ENCODE measurements around the gene MATN3. TPM values are rescaled to one million over a fixed set of nuclear protein-coding genes. Genes with fewer than 3 reads are reported as not detected.

MATN3 gene
- total and polyA plus RNA-seq, 9 of the 15 experiments (the other 6 are each of a cell fraction or from before 2014, with no cell fraction given): not detected

- TF ChIP-seq HINFP (tag; conservative IDR thresholded peaks at IDR 0.05; ENCODE audit: low read depth) (no peak), PTBP1 (IDR thresholded peaks at IDR 0.05; ENCODE audit: low read depth, low read length) (no peak), BRCA1 (IDR thresholded peaks at IDR 0.05) (no peak), BRCA1 (CRISPR knock-in tag; IDR thresholded peaks at IDR 0.05) (no peak), KLF1 (tag; IDR thresholded peaks at IDR 0.05) (peak; percentile 56; the same call in 1 of the 2 replicates), ZEB2 (IDR thresholded peaks at IDR 0.05) (no peak), RBM22 (IDR thresholded peaks at IDR 0.05; ENCODE audit: low read depth, low read length, poor library complexity, severe bottlenecking) (peak; percentile 92), BCOR (IDR thresholded peaks at IDR 0.05) (no peak), CBX5 (IDR thresholded peaks at IDR 0.05; ENCODE audit: borderline replicate concordance, low read depth) (no peak), CGGBP1 (CRISPR knock-in tag; IDR thresholded peaks at IDR 0.05) (no peak), SMAD1 (IDR thresholded peaks at IDR 0.05; ENCODE audit: low read depth, low read length, partially characterized antibody) (no peak), GTF2A2 (tag; IDR thresholded peaks at IDR 0.05) (no peak), FOS (IDR thresholded peaks at IDR 0.05; ENCODE audit: extremely low read depth, insufficient read length) (no peak), RNF219 (CRISPR knock-in tag; IDR thresholded peaks at IDR 0.05) (no peak), TGIF2 (CRISPR knock-in tag; IDR thresholded peaks at IDR 0.05) (no peak), FOXJ3 (CRISPR knock-in tag; IDR thresholded peaks at IDR 0.05) (no peak), ZNF507 (tag; conservative IDR thresholded peaks at IDR 0.05) (no peak), TRIM28 (IDR thresholded peaks at IDR 0.05) (no peak), BACH1 (tag; IDR thresholded peaks at IDR 0.05) (no peak), ZFP91 (CRISPR knock-in tag; IDR thresholded peaks at IDR 0.05) (no peak), ATF1 (CRISPR knock-in tag; IDR thresholded peaks at IDR 0.05) (no peak), ATF1 (tag; IDR thresholded peaks at IDR 0.05) (peak; percentile 57; the same call in 1 of the 2 replicates), ZNF740 (CRISPR knock-in tag; IDR thresholded peaks at IDR 0.05) (no peak), ZNF740 (tag; IDR thresholded peaks at IDR 0.05) (no peak)
Measured at GRCh38 chr2:19989667-19990415, 22.6 kb downstream of the MATN3 start, which contains the start of gene WDR35 (continued).

Data from K562 (cell line).